K562 (cell line): ENCODE data around the gene FDX2. TPM values are rescaled to one million over a fixed set of nuclear protein-coding genes. Genes with fewer than 3 reads are reported as not detected.

Experiments used
- ARID2 ChIP-seq: fragments of 450-650 bp; IDR thresholded peaks from 2 replicates; pipeline ENCODE4 v1.6.1; 2017; ENCODE audit warnings: antibody characterized with exemption, mild to moderate bottlenecking
- BCL6 ChIP-seq: fragments of 250-450 bp; sonication (Bioruptor Pico); IDR thresholded peaks from 2 replicates; pipeline ENCODE4 v1.4.0; 2020
- CBX1 ChIP-seq: sonication (generic); IDR thresholded peaks from 2 replicates; pipeline ENCODE4 v1.6.1; 2016; ENCODE audit warnings: antibody characterized with exemption, low read depth, mild to moderate bottlenecking
- CSDE1 ChIP-seq, 2 experiments: fragments of 450-650 bp; IDR thresholded peaks; 2 replicates each; pipeline ENCODE4 v1.6.1; 2016; ENCODE audit warnings: mild to moderate bottlenecking in 1 of 2
- GATAD2B ChIP-seq: fragments of 450-650 bp; IDR thresholded peaks from 2 replicates; pipeline ENCODE4 v1.6.1; 2017; ENCODE audit warnings: mild to moderate bottlenecking, borderline replicate concordance
- HDAC8 ChIP-seq: fragments of 450-650 bp; IDR thresholded peaks from 2 replicates; pipeline ENCODE4 v1.6.1; 2016; ENCODE audit warnings: mild to moderate bottlenecking, missing genetic modification characterization, moderate library complexity, missing compliant biosample characterization
- HMGN3 ChIP-seq: IDR thresholded peaks from 2 replicates; pipeline ENCODE4 v1.6.1; 2011; ENCODE audit warnings: borderline replicate concordance, low read depth, mild to moderate bottlenecking, mixed read lengths, low read length; ENCODE audit not compliant: insufficient read length; ENCODE audit errors: extremely low read depth
- NCOA6 ChIP-seq: fragments of 450-650 bp; IDR thresholded peaks from 2 replicates; pipeline ENCODE4 v1.6.1; 2017; ENCODE audit warnings: mild to moderate bottlenecking
- NFIC ChIP-seq: fragments of 450-650 bp; IDR thresholded peaks from 2 replicates; pipeline ENCODE4 v1.6.1; 2017; ENCODE audit warnings: mild to moderate bottlenecking, inconsistent platforms
- POLR2G ChIP-seq: fragments of 200-400 bp; formaldehyde crosslinking; IDR thresholded peaks from 2 replicates; pipeline ENCODE4 v1.6.1; 2017; ENCODE audit warnings: low read depth, mild to moderate bottlenecking, antibody characterized with exemption, low read length, moderate library complexity
- RFX1 ChIP-seq: fragments of 450-650 bp; IDR thresholded peaks from 2 replicates; pipeline ENCODE4 v1.6.1; 2016; ENCODE audit warnings: mild to moderate bottlenecking, moderate library complexity
- SOX6 ChIP-seq: fragments of 450-650 bp; IDR thresholded peaks from 2 replicates; pipeline ENCODE4 v1.6.1; 2014; ENCODE audit warnings: mild to moderate bottlenecking
- SP1 ChIP-seq: sonication (generic); formaldehyde crosslinking; IDR thresholded peaks from 2 replicates; pipeline ENCODE4 v1.8.1; 2022; ENCODE audit warnings: mild to moderate bottlenecking, missing genetic modification reagents
- TAF7 ChIP-seq: fragments of 450-650 bp; IDR thresholded peaks from 2 replicates; pipeline ENCODE4 v1.6.1; 2016; ENCODE audit warnings: missing genetic modification characterization, missing compliant biosample characterization
- ZBTB17 ChIP-seq: fragments of 450-650 bp; formaldehyde crosslinking; IDR thresholded peaks from 2 replicates; pipeline ENCODE4 v1.4.0; 2020; ENCODE audit warnings: mild to moderate bottlenecking
- ZC3H4 ChIP-seq: sonication (generic); formaldehyde crosslinking; IDR thresholded peaks from 2 replicates; pipeline ENCODE4 v1.9.0; 2021; ENCODE audit warnings: missing genetic modification reagents, borderline replicate concordance
- ZNF263 ChIP-seq: sonication (generic); formaldehyde crosslinking; IDR thresholded peaks from 2 replicates; pipeline ENCODE4 v1.8.0; 2022; ENCODE audit warnings: mild to moderate bottlenecking, missing genetic modification reagents, borderline replicate concordance
- ZNF347 ChIP-seq: fragments of 450-650 bp; formaldehyde crosslinking; IDR thresholded peaks from 2 replicates; pipeline ENCODE4 v1.4.0; 2020; ENCODE audit warnings: low read depth, mild to moderate bottlenecking, moderate library complexity
- ZNF436 ChIP-seq: fragments of 250-450, 450-650 bp; sonication (Bioruptor Pico); formaldehyde crosslinking; IDR thresholded peaks from 2 replicates; pipeline ENCODE4 v1.7.0; 2020; ENCODE audit warnings: mild to moderate bottlenecking
- ZNF507 ChIP-seq: conservative IDR thresholded peaks from 2 replicates; pipeline ENCODE4 v1.6.1; 2017; ENCODE audit warnings: missing genetic modification characterization, missing compliant biosample characterization
- ZNF699 ChIP-seq: fragments of 250-450 bp; sonication (Bioruptor Pico); IDR thresholded peaks from 2 replicates; pipeline ENCODE4 v1.8.0; 2021; ENCODE audit warnings: mild to moderate bottlenecking, moderate library complexity; ENCODE audit not compliant: insufficient replicate concordance
- ZSCAN29 ChIP-seq: fragments of 450-650 bp; IDR thresholded peaks from 2 replicates; pipeline ENCODE4 v1.6.1; 2017
- polyA plus RNA-seq, 8 experiments: library from polyadenylated mRNA; depleted of rRNA in 4 of 8; stranded (reverse) in 5 of 8; unstranded in 3 of 8; fragments of >200 nt; fragmentation: Nextera tagmentation in 2 of 8; fragmentation: Illumina TruSeq in 1 of 8; extraction: Ambion mirVana in 2 of 8; extraction: Trizol in 1 of 8; gene quantifications; 2 replicates each; pipeline versions ENCODE4 v1.2.1 to v1.2.3, GENCODE V29; 2011 to 2014; ENCODE audit warnings: inconsistent platforms in 1 of 8, missing spikeins in 1 of 8
- total RNA-seq, 7 experiments: library from RNA; depleted of rRNA in 6 of 7; stranded (reverse); fragments of >200 nt in 6 of 7; fragmentation: Illumina TruSeq in 2 of 7; extraction: Trizol in 2 of 7; gene quantifications; 2 replicates each; pipeline versions ENCODE4 v1.2.1 to v1.2.3, GENCODE V29; 2011 to 2021; ENCODE audit warnings: low replicate concordance in 1 of 7
- TF ChIP-seq, protein P1 (sequence below): IDR thresholded peaks from 3 replicates; pipeline ENCODE4 v1.6.1; 2011; ENCODE audit warnings: borderline replicate concordance, mild to moderate bottlenecking; ENCODE audit not compliant: insufficient read length, insufficient read depth
- TF ChIP-seq, protein P2 (sequence below): fragments of 450-650 bp; IDR thresholded peaks from 2 replicates; pipeline ENCODE4 v1.6.1; 2016; ENCODE audit warnings: borderline replicate concordance
- TF ChIP-seq, protein P3 (sequence below): fragments of 450-650 bp; IDR thresholded peaks from 2 replicates; pipeline ENCODE4 v1.6.1; 2016; ENCODE audit warnings: missing biosample characterization, missing genetic modification characterization

The FDX2 gene
- total and polyA plus RNA-seq, 9 of the 15 experiments (the other 6 are each of a cell fraction or from before 2014, with no cell fraction given): 2.5 to 49.8 (median 29.7) TPM

DNA sequence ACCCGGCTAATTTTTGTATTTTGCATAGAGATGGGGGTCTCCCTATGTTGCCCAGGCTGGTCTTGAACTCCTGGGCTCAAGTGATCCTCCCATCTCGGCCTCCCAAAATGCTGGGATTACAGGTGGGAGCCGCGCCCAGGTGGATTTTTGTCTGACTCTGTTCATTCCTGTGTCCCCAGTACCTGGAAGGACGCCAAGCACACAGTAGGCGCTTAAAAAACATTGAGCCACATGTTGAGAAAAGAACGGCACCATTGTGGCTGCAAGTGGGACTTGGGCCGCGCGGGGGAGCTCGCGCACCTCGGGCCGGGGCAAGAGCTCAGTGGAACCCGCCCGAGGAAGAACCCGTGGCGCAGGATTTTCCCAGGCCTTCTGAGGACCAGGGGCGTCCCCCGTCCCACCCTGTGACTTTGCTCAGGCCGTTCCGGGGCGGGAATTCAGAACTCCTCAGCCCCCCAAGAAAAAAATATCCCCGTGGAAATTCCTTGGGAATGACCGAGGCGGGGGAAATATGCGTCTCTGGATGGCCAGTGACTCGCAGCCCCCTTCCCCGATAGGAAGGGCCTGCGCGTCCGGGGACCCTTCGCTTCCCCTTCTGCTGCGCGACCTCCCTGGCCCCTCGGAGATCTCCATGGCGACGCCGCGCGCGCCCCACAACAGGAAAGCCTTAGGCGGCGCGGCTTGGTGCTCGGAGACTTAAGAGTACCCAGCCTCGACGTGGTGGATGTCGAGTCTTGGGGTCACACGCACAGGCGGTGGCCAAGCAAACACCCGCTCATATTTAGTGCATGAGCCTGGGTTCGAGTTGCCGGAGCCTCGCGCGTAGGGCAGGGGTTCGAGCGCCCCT lies 46.3 kb downstream of the FDX2 start (continued):
- no peak for TF ChIP-seq ZSCAN29
- no peak for TF ChIP-seq SOX6
- TF ChIP-seq HDAC8 (tag): no peak
- TF ChIP-seq BCL6 (CRISPR knock-in tag): no peak
- TF ChIP-seq ARID2: peak; percentile 97
- TF ChIP-seq SP1 (CRISPR knock-in tag): 0 out of 2 replicates have a peak, but pooled peaks have one; percentile 58
- TF ChIP-seq ZNF507 (tag): no peak
- no peak for TF ChIP-seq TAF7 (tag)
- no peak for TF ChIP-seq ZBTB17 (CRISPR knock-in tag)
- TF ChIP-seq, protein P1, sequence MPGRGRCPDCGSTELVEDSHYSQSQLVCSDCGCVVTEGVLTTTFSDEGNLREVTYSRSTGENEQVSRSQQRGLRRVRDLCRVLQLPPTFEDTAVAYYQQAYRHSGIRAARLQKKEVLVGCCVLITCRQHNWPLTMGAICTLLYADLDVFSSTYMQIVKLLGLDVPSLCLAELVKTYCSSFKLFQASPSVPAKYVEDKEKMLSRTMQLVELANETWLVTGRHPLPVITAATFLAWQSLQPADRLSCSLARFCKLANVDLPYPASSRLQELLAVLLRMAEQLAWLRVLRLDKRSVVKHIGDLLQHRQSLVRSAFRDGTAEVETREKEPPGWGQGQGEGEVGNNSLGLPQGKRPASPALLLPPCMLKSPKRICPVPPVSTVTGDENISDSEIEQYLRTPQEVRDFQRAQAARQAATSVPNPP: no peak
- TF ChIP-seq POLR2G: peak; percentile 34; the same call in 1 of the 2 replicates
- TF ChIP-seq, protein P2, sequence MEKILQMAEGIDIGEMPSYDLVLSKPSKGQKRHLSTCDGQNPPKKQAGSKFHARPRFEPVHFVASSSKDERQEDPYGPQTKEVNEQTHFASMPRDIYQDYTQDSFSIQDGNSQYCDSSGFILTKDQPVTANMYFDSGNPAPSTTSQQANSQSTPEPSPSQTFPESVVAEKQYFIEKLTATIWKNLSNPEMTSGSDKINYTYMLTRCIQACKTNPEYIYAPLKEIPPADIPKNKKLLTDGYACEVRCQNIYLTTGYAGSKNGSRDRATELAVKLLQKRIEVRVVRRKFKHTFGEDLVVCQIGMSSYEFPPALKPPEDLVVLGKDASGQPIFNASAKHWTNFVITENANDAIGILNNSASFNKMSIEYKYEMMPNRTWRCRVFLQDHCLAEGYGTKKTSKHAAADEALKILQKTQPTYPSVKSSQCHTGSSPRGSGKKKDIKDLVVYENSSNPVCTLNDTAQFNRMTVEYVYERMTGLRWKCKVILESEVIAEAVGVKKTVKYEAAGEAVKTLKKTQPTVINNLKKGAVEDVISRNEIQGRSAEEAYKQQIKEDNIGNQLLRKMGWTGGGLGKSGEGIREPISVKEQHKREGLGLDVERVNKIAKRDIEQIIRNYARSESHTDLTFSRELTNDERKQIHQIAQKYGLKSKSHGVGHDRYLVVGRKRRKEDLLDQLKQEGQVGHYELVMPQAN: no peak
- no peak; a peak in 1 of 4 replicates for TF ChIP-seq CSDE1 (IDR thresholded peaks at IDR 0.05)
- no peak for TF ChIP-seq CBX1
- TF ChIP-seq, protein P3, sequence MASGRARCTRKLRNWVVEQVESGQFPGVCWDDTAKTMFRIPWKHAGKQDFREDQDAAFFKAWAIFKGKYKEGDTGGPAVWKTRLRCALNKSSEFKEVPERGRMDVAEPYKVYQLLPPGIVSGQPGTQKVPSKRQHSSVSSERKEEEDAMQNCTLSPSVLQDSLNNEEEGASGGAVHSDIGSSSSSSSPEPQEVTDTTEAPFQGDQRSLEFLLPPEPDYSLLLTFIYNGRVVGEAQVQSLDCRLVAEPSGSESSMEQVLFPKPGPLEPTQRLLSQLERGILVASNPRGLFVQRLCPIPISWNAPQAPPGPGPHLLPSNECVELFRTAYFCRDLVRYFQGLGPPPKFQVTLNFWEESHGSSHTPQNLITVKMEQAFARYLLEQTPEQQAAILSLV (tag): no peak
- TF ChIP-seq ZNF263 (CRISPR knock-in tag): peak; percentile 53
- no peak for TF ChIP-seq ZNF436 (CRISPR knock-in tag)
- TF ChIP-seq HMGN3: peak; percentile 23
- TF ChIP-seq ZNF699 (CRISPR knock-in tag): no peak
- peak; percentile 96 for TF ChIP-seq NFIC
- TF ChIP-seq ZNF347: no peak
- peak; percentile 59; the same call in 1 of the 2 replicates for TF ChIP-seq RFX1
- no peak for TF ChIP-seq ZC3H4 (CRISPR knock-in tag)
- TF ChIP-seq GATAD2B: peak; percentile 33; the same call in 1 of the 2 replicates
- TF ChIP-seq NCOA6: no peak
